GM13977 (cell line): Measurements from ENCODE around the gene STBD1.
"Not testable (repeated sequence)": the region's sequence is repeated elsewhere in the genome, so short reads cannot be mapped to it uniquely, and the experiment has no call there.

Experiments
- DNase-seq: peaks from one replicate; pipeline ENCODE4 v3.0.0; 2012; ENCODE audit warnings: low spot score
- CTCF ChIP-seq: IDR thresholded peaks from 2 replicates; pipeline ENCODE4 v1.5.1; 2012; ENCODE audit warnings: mild to moderate bottlenecking, control low read depth; ENCODE audit not compliant: insufficient read depth; ENCODE audit errors: extremely low read depth, missing control alignments
- in situ Hi-C: fragments of 300-500 bp; cut with MboI; formaldehyde crosslinking; loops from one replicate; pipeline ENCODE4 v1.12.0; 2022; ENCODE audit warnings: low sequenced_read_pairs, low pct_unique_long_range_greater_than_20kb, mixed read lengths, inconsistent platforms; ENCODE audit not compliant: unreplicated experiment

The STBD1 gene

GRCh38 chr4:76275486-76276124, 30.9 kb upstream of the STBD1 start:
- TF ChIP-seq CTCF = no peak
- in situ Hi-C loops = no loop called here
- no peak for DNase-seq

GRCh38 chr4:76276813-76277212, 29.7 kb upstream of the STBD1 start:
- DNase-seq = no peak
- TF ChIP-seq CTCF = no peak
- in situ Hi-C loops = no loop called here

- no peak for DNase-seq
- no peak for TF ChIP-seq CTCF
- in situ Hi-C loops = no loop called here
Observed at GRCh38 chr4:76277667-76278066, 28.9 kb upstream of the STBD1 start.

- no peak for DNase-seq
- in situ Hi-C loops = no loop called here
Observed at GRCh38 chr4:76278583-76278982, 27.9 kb upstream of the STBD1 start.

GRCh38 chr4:76279462-76279861, 27.1 kb upstream of the STBD1 start:
- TF ChIP-seq CTCF = peak; percentile 11
- in situ Hi-C loops = no loop called here
- DNase-seq = no peak

More at GRCh38 chr4:76278583-76278982, 27.9 kb upstream of the STBD1 start:
- TF ChIP-seq CTCF = no peak

GRCh38 chr4:76280488-76281441, 25.8 kb upstream of the STBD1 start:
- DNase-seq = no peak
- in situ Hi-C loops = no loop called here
- TF ChIP-seq CTCF = no peak

GRCh38 chr4:76281594-76281993, 24.9 kb upstream of the STBD1 start:
- in situ Hi-C loops, DNase-seq: not testable (repeated sequence)
